ENCODE results near the gene CYP26B1. TPM values are rescaled to one million over a fixed set of nuclear protein-coding genes. Genes with fewer than 3 reads are reported as not detected.

CYP26B1 gene
- total and polyA plus RNA-seq, 5 donors from 2014 or later = not detected

GRCh38 chr2:72162574-72162973, 14.9 kb upstream of the CYP26B1 start:
- Histone ChIP-seq H3K27me3 (ENCODE audit: control insufficient read depth, insufficient read depth, low read length) (no peaks in the 10 kb centered on the region), H3K27ac (ENCODE audit: insufficient read depth, low read length, poor library complexity, severe bottlenecking) (no peak overlapping the region), H3K4me1 (ENCODE audit: control insufficient read depth, insufficient read depth, low read length, poor library complexity, severe bottlenecking) (no peaks in the 10 kb centered on the region), H3K4me3 (ENCODE audit: low read depth, low read length) (no peak overlapping the region), H3K36me3 (ENCODE audit: control insufficient read depth, insufficient read depth, low read length) (no peaks in the 10 kb centered on the region), H3K9me3 (ENCODE audit: control insufficient read depth in 2 of 2, low read length in 2 of 2) (no peaks in the 10 kb centered on the region)
- Mint-ChIP-seq H3K27ac (no peak overlapping the region), H3K9me3 (peaks cover 0 to 3% (median 0%) of the 10 kb centered on the region in 7 donors), H3K4me3 (no peak overlapping the region), H3K4me1 (no peaks in the 10 kb centered on the region), H3K36me3 (no peaks in the 10 kb centered on the region), H3K27me3 (peaks cover 8% of the 10 kb centered on the region)
- DNase-seq = no peak
- no peak for ATAC-seq (ENCODE audit: low read depth in 2 of 2)

- DNase-seq = no peak
- Mint-ChIP-seq H3K27me3 (peaks cover 14% of the 10 kb centered on the region), H3K4me3 (no peak overlapping the region), H3K27ac (no peak overlapping the region), H3K4me1 (no peaks in the 10 kb centered on the region), H3K36me3 (no peaks in the 10 kb centered on the region), H3K9me3 (peaks cover 0 to 3% (median 0%) of the 10 kb centered on the region in 7 donors)
- Histone ChIP-seq H3K9me3 (ENCODE audit: control insufficient read depth in 2 of 2, low read length in 2 of 2) (no peaks in the 10 kb centered on the region), H3K4me3 (ENCODE audit: low read depth, low read length) (no peak overlapping the region), H3K27me3 (ENCODE audit: control insufficient read depth, insufficient read depth, low read length) (no peaks in the 10 kb centered on the region), H3K27ac (ENCODE audit: insufficient read depth, low read length, poor library complexity, severe bottlenecking) (no peak overlapping the region), H3K36me3 (ENCODE audit: control insufficient read depth, insufficient read depth, low read length) (no peaks in the 10 kb centered on the region), H3K4me1 (ENCODE audit: control insufficient read depth, insufficient read depth, low read length, poor library complexity, severe bottlenecking) (no peaks in the 10 kb centered on the region)
- no peak for ATAC-seq (ENCODE audit: low read depth in 2 of 2)
Measured at GRCh38 chr2:72159211-72159993, 11.7 kb upstream of the CYP26B1 start.

GRCh38 chr2:72157871-72158771, 10.5 kb upstream of the CYP26B1 start:
- Histone ChIP-seq H3K4me3 (ENCODE audit: low read depth, low read length) (no peak overlapping the region), H3K27ac (ENCODE audit: insufficient read depth, low read length, poor library complexity, severe bottlenecking) (no peak overlapping the region), H3K9me3 (ENCODE audit: control insufficient read depth in 2 of 2, low read length in 2 of 2) (no peaks in the 10 kb centered on the region), H3K4me1 (ENCODE audit: control insufficient read depth, insufficient read depth, low read length, poor library complexity, severe bottlenecking) (no peaks in the 10 kb centered on the region), H3K36me3 (ENCODE audit: control insufficient read depth, insufficient read depth, low read length) (no peaks in the 10 kb centered on the region), H3K27me3 (ENCODE audit: control insufficient read depth, insufficient read depth, low read length) (no peaks in the 10 kb centered on the region)
- ATAC-seq (ENCODE audit: low read depth in 2 of 2) (no peak), DNase-seq (no peak)
- no peaks in the 10 kb centered on the region for H3K36me3 Mint-ChIP-seq
- peaks cover 0 to 3% (median 0%) of the 10 kb centered on the region in 7 donors for H3K9me3 Mint-ChIP-seq
- no peaks in the 10 kb centered on the region for H3K4me1 Mint-ChIP-seq
- H3K4me3 Mint-ChIP-seq = no peak overlapping the region
- H3K27ac Mint-ChIP-seq = no peak overlapping the region
- peaks cover 18% of the 10 kb centered on the region for H3K27me3 Mint-ChIP-seq

GRCh38 chr2:72156872-72157271, 9.2 kb upstream of the CYP26B1 start:
- Mint-ChIP-seq H3K4me1 (no peaks in the 10 kb centered on the region), H3K9me3 (peaks cover 0 to 1% (median 0%) of the 10 kb centered on the region in 7 donors), H3K27me3 (peaks cover 13% of the 10 kb centered on the region), H3K27ac (no peak overlapping the region), H3K4me3 (no peak overlapping the region), H3K36me3 (no peaks in the 10 kb centered on the region)
- ATAC-seq (ENCODE audit: low read depth in 2 of 2) = no peak
- H3K27me3 ChIP-seq (ENCODE audit: control insufficient read depth, insufficient read depth, low read length) = no peaks in the 10 kb centered on the region
- no peaks in the 10 kb centered on the region for H3K36me3 ChIP-seq (ENCODE audit: control insufficient read depth, insufficient read depth, low read length)
- no peak for DNase-seq
- no peak overlapping the region for H3K4me3 ChIP-seq (ENCODE audit: low read depth, low read length)
- H3K9me3 ChIP-seq (ENCODE audit: control insufficient read depth in 2 of 2, low read length in 2 of 2) = no peaks in the 10 kb centered on the region
- no peak overlapping the region for H3K27ac ChIP-seq (ENCODE audit: insufficient read depth, low read length, poor library complexity, severe bottlenecking)
- H3K4me1 ChIP-seq (ENCODE audit: control insufficient read depth, insufficient read depth, low read length, poor library complexity, severe bottlenecking) = no peaks in the 10 kb centered on the region

GRCh38 chr2:72155737-72156136, 8.1 kb upstream of the CYP26B1 start:
- H3K9me3 ChIP-seq (ENCODE audit: control insufficient read depth in 2 of 2, low read length in 2 of 2) = no peaks in the 10 kb centered on the region
- no peaks in the 10 kb centered on the region for H3K36me3 ChIP-seq (ENCODE audit: control insufficient read depth, insufficient read depth, low read length)
- no peak for DNase-seq
- H3K4me3 ChIP-seq (ENCODE audit: low read depth, low read length) = no peak overlapping the region
- Mint-ChIP-seq H3K36me3 (no peaks in the 10 kb centered on the region), H3K27ac (no peak overlapping the region), H3K27me3 (peaks cover 17% of the 10 kb centered on the region), H3K4me3 (no peak overlapping the region), H3K4me1 (no peaks in the 10 kb centered on the region), H3K9me3 (peaks cover 0 to 1% (median 0%) of the 10 kb centered on the region in 7 donors)
- no peak for ATAC-seq (ENCODE audit: low read depth in 2 of 2)
- H3K4me1 ChIP-seq (ENCODE audit: control insufficient read depth, insufficient read depth, low read length, poor library complexity, severe bottlenecking) = no peaks in the 10 kb centered on the region
- H3K27me3 ChIP-seq (ENCODE audit: control insufficient read depth, insufficient read depth, low read length) = peaks cover 9% of the 10 kb centered on the region
- H3K27ac ChIP-seq (ENCODE audit: insufficient read depth, low read length, poor library complexity, severe bottlenecking) = no peak overlapping the region

GRCh38 chr2:72155151-72155550, 7.5 kb upstream of the CYP26B1 start:
- Mint-ChIP-seq H3K4me3 (no peak overlapping the region), H3K36me3 (no peaks in the 10 kb centered on the region), H3K9me3 (no peaks in the 10 kb centered on the region), H3K4me1 (peaks cover 0 to 5% (median 4%) of the 10 kb centered on the region in 4 donors), H3K27me3 (peaks cover 21% of the 10 kb centered on the region), H3K27ac (no peak overlapping the region)
- DNase-seq (no peak), ATAC-seq (ENCODE audit: low read depth in 2 of 2) (no peak)
- no peak overlapping the region for H3K27ac ChIP-seq (ENCODE audit: insufficient read depth, low read length, poor library complexity, severe bottlenecking)
- H3K27me3 ChIP-seq (ENCODE audit: control insufficient read depth, insufficient read depth, low read length) = peaks cover 12% of the 10 kb centered on the region
- H3K4me3 ChIP-seq (ENCODE audit: low read depth, low read length) = no peak overlapping the region
- H3K36me3 ChIP-seq (ENCODE audit: control insufficient read depth, insufficient read depth, low read length) = no peaks in the 10 kb centered on the region
- no peaks in the 10 kb centered on the region for H3K9me3 ChIP-seq (ENCODE audit: control insufficient read depth in 2 of 2, low read length in 2 of 2)
- H3K4me1 ChIP-seq (ENCODE audit: control insufficient read depth, insufficient read depth, low read length, poor library complexity, severe bottlenecking) = peaks cover 3% of the 10 kb centered on the region

GRCh38 chr2:72154386-72154975, 6.8 kb upstream of the CYP26B1 start:
- peaks cover 28% of the 10 kb centered on the region for H3K27me3 Mint-ChIP-seq
- H3K36me3 Mint-ChIP-seq = no peaks in the 10 kb centered on the region
- Histone ChIP-seq H3K36me3 (ENCODE audit: control insufficient read depth, insufficient read depth, low read length) (no peaks in the 10 kb centered on the region), H3K9me3 (ENCODE audit: control insufficient read depth in 2 of 2, low read length in 2 of 2) (no peaks in the 10 kb centered on the region), H3K27ac (ENCODE audit: insufficient read depth, low read length, poor library complexity, severe bottlenecking) (no peak overlapping the region), H3K27me3 (ENCODE audit: control insufficient read depth, insufficient read depth, low read length) (peaks cover 15% of the 10 kb centered on the region), H3K4me3 (ENCODE audit: low read depth, low read length) (no peak overlapping the region), H3K4me1 (ENCODE audit: control insufficient read depth, insufficient read depth, low read length, poor library complexity, severe bottlenecking) (peaks cover 9% of the 10 kb centered on the region)
- no peak overlapping the region for H3K4me3 Mint-ChIP-seq
- peaks cover 0 to 12% (median 8%) of the 10 kb centered on the region in 4 donors for H3K4me1 Mint-ChIP-seq
- DNase-seq (no peak), ATAC-seq (ENCODE audit: low read depth in 2 of 2) (no peak)
- H3K9me3 Mint-ChIP-seq = no peaks in the 10 kb centered on the region
- H3K27ac Mint-ChIP-seq = no peak overlapping the region

Measured in CD4-positive, CD25-positive, alpha-beta regulatory T cell (primary cell).